ENCODE data around the gene RIMBP3B. TPM values are rescaled to one million over a fixed set of nuclear protein-coding genes. Genes with fewer than 3 reads are reported as not detected.
"Not testable (repeated sequence)": the region's sequence is repeated elsewhere in the genome, so short reads cannot be mapped to it uniquely, and the experiment has no call there.

RIMBP3B gene
- total and polyA plus RNA-seq, 10 donors, result 0.07 to 1.1 (median 0.46) TPM; not detected in 2

- H3K4me1 ChIP-seq; H3K27me3 ChIP-seq (replicated peaks in 1 of 7); intact Hi-C loops (cut with DNase I; ENCODE audit: low total_unique reads); H3K9me3 ChIP-seq; H3K36me3 ChIP-seq: not testable (repeated sequence)
- Histone ChIP-seq H3K4me3 (peak overlapping the region in 7 of 8 donors; percentile 31 to 61 (median 38)), H3K27ac (peak overlapping the region in 2 of 8 donors; percentile 54 to 70)
- WGBS, 5 donors, result 0 to 1% (median 0%) methylated on average over 7 to 18 of the region's 33 CpGs; no CpG with 5 or more reads in 2 of the 5 donors
- peak; percentile 47 for DNase-seq
Measured at GRCh38 chr22:21417853-21418252, 34.3 kb downstream of the RIMBP3B start.

- 63 to 94% (median 90%) methylated on average over 4 to 5 of the region's 15 CpGs for WGBS, 5 donors
- H3K27ac ChIP-seq; intact Hi-C loops (cut with DNase I; ENCODE audit: low total_unique reads); H3K4me1 ChIP-seq; H3K36me3 ChIP-seq; H3K4me3 ChIP-seq; H3K27me3 ChIP-seq (replicated peaks in 1 of 7); H3K9me3 ChIP-seq: not testable (repeated sequence)
- peak; percentile 47 for DNase-seq
Measured at GRCh38 chr22:21418974-21419638, 35.6 kb downstream of the RIMBP3B start.

GRCh38 chr22:21420180-21420763 is 36.7 kb downstream of the RIMBP3B start:
- H3K27me3 ChIP-seq (replicated peaks in 1 of 7); intact Hi-C loops (cut with DNase I; ENCODE audit: low total_unique reads); H3K9me3 ChIP-seq; H3K4me1 ChIP-seq; H3K4me3 ChIP-seq; H3K36me3 ChIP-seq; DNase-seq; H3K27ac ChIP-seq: not testable (repeated sequence)
- WGBS, 5 donors, result 22 to 33% (median 29%) methylated on average over 3 to 6 of the region's 19 CpGs

DNA sequence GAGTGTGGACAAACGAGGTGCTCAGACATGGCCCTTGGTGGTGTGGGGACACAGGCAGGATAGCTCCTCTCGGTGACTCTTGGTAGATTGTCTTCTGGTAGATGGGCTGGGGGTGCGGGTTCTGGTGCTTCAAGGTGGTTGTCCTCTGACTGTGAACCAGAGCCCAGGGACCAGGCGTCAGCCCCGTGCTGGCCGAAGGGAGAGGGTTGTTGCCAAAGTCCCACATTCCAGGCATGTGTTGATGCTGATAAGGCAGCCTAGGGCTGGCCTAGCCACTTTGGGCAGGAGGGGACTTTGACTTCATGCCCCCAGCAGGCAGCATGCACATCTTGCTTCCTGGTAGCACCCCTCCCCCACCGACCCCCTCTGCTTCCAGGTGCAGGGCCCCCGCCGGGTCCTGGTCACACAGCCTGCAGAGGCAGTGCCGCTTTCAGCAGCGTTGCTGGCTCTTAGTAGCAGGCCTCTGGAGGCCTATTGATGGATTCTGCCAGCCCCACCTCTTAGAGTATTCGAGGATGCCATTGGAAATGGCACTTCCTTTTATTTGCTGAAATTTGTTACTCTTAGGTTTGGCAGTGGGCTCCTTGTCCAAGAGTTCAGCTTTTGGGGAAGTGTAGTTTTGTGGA is 40.6 kb downstream of the RIMBP3B start:
- H3K4me3 ChIP-seq; H3K9me3 ChIP-seq; H3K27ac ChIP-seq; intact Hi-C loops (cut with DNase I; ENCODE audit: low total_unique reads); H3K36me3 ChIP-seq; H3K4me1 ChIP-seq; H3K27me3 ChIP-seq (replicated peaks in 1 of 7); DNase-seq: not testable (repeated sequence)
- 20% methylated on average over 2 of the region's 12 CpGs; no CpG with 5 or more reads in 4 of the 5 donors for WGBS, 5 donors

DNA sequence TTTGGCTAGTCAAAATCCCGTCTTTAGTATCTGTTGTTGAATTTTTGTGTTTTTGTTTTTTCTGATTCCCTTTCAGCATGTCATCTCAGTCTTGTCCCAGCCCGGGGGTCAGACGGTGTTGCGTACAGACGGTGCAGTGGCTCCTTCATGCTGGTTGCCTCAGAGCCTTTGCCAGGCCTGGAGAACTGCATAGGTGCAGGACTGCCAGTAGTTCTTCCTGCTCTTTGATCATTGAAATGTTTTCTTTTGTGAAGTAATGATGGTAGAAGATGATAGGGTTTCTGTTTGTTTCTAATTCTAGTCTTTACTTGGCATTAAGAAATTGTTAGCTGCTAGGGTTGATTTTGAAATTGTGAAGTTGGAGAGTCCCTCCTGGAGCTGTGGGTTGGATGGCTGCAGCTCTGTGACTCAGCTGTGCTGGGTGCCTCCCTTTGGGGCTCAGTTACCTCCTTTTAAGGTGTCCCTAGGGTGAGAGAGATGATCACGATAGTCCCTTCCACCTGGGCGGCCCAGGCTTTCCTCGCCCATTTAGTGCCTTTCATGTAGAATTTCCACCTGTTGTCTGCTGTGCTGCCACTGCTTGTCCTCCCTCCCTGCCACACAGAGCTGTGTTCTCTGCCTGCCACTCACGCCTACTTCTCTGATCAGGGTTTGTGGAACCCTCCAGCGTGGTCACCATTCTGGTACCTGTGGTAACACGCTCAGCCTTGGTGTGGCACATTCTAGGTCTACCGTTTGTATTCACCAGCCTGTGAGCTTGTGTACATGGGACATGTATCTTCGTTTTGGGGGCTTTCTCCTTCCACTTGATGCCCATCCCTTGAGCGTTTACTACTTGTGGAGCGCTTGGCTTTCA is 51.1 kb downstream of the RIMBP3B start:
- H3K9me3 ChIP-seq; H3K36me3 ChIP-seq; H3K4me1 ChIP-seq; DNase-seq; H3K27me3 ChIP-seq (replicated peaks in 1 of 7); H3K4me3 ChIP-seq; intact Hi-C loops (cut with DNase I; ENCODE audit: low total_unique reads); H3K27ac ChIP-seq: not testable (repeated sequence)
- WGBS, 5 donors, result no CpG with 5 or more reads among the region's 15 CpGs

DNA sequence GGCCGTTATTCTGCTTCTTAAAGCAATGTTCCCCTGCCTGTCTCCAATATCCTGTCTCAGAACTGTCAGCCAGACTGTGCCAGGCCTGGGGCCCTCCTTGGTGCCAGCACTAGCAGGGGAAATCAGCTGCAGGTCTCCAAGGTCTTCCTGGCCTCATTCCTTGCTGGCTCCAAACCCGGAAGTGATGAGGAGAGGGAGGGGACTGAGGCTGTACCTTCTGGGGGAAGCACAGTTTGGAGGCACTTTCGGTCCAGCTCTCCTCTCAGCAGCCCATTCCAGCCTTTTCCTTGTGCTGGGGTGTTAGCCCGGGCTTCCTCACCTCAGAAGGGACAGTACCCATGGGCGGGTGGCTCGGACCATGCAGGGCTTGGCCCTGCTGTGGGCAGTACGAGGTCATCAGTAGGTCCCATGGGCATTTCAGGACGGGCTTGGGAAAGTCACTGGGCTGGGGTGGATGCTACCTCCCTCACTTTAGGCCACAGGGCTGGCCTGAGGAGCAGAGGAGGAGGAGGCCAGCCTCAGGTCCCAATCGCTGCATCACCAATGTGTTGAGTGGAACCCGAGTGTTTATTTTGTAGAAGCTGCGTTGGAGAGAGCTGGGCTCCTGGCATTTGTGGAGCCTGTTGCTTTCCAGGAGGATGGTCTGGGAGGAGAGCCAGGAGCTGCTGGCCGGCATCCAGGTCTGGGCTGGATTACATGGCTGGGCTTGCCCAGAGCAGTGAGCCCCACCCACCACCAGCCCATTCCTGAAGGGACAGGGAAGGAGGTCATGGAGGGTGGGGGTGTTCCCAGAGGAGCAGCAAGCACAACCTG is 52.7 kb downstream of the RIMBP3B start:
- H3K4me1 ChIP-seq; intact Hi-C loops (cut with DNase I; ENCODE audit: low total_unique reads); H3K4me3 ChIP-seq; DNase-seq; H3K9me3 ChIP-seq; H3K27me3 ChIP-seq (replicated peaks in 1 of 7); H3K36me3 ChIP-seq: not testable (repeated sequence)
- H3K27ac ChIP-seq, result peak overlapping the region in 4 of 8 donors; percentile 41 to 56 (median 50)
- WGBS, 5 donors, result 69 to 79% (median 77%) methylated on average over 3 to 4 of the region's 12 CpGs; no CpG with 5 or more reads in 2 of the 5 donors

- H3K4me3 ChIP-seq; H3K9me3 ChIP-seq; intact Hi-C loops (cut with DNase I; ENCODE audit: low total_unique reads); H3K27me3 ChIP-seq (replicated peaks in 1 of 7); H3K36me3 ChIP-seq; H3K4me1 ChIP-seq; H3K27ac ChIP-seq: not testable (repeated sequence)
- WGBS, 5 donors, result 66 to 85% (median 77%) methylated on average over 3 to 5 of the region's 6 CpGs
- peak; percentile 14 for DNase-seq
Measured at GRCh38 chr22:21438013-21438412, 54.5 kb downstream of the RIMBP3B start.

Small RNA genes within 50 kb of the gene (small RNA-seq; reads per million reads assigned to genes)
- gene RF00492 (0 reads per million in 4 donors), gene RN7SKP63 (0 reads per million in 4 donors)

Other genes starting within 250 kb of the RIMBP3B start
- 1 to 10 TPM; 5.0 to 7.6 (median 6.3) TPM for gene HIC2, start 33.6 kb downstream of the RIMBP3B start, total RNA-seq
- gene HIC2, start 33.6 kb downstream of the RIMBP3B start, polyA plus RNA-seq, result 1 to 10 TPM in 1 of 3 donors, under 1 TPM in 2; 0.67 to 2.5 (median 0.74) TPM
- 1 to 10 TPM in 6 of 7 donors, under 1 TPM in 1; 0.94 to 3.2 (median 2.3) TPM for gene TMEM191C, start 83.6 kb downstream of the RIMBP3B start, total RNA-seq
- 1 to 10 TPM; 4.0 to 6.6 (median 5.8) TPM for gene TMEM191C, start 83.6 kb downstream of the RIMBP3B start, polyA plus RNA-seq
- 1 to 10 TPM in 2 of 7 donors, under 1 TPM in 3, not detected in 2; 0.34 to 2.0 (median 0.83) TPM for gene RIMBP3C, start 167.7 kb downstream of the RIMBP3B start, total RNA-seq
- gene RIMBP3C, start 167.7 kb downstream of the RIMBP3B start, polyA plus RNA-seq, result under 1 TPM; 0.03 to 0.19 (median 0.13) TPM
- 10 to 100 TPM; 36.8 to 69.3 (median 44.3) TPM for gene UBE2L3, start 184.0 kb downstream of the RIMBP3B start, total RNA-seq
- 10 to 100 TPM; 36.2 to 55.6 (median 46.2) TPM for gene UBE2L3, start 184.0 kb downstream of the RIMBP3B start, polyA plus RNA-seq
- gene YDJC, start 246.3 kb downstream of the RIMBP3B start, total RNA-seq, result 10 to 100 TPM; 19.0 to 35.0 (median 23.8) TPM
- 10 to 100 TPM; 41.0 to 54.3 (median 44.6) TPM for gene YDJC, start 246.3 kb downstream of the RIMBP3B start, polyA plus RNA-seq
- gene CCDC116, start 249.0 kb downstream of the RIMBP3B start, total RNA-seq, result under 1 TPM; 0.24 to 0.66 (median 0.51) TPM
- gene CCDC116, start 249.0 kb downstream of the RIMBP3B start, polyA plus RNA-seq, result under 1 TPM; 0.45 to 0.63 (median 0.47) TPM

Data from spleen (tissue), 11 donors.